NCI-H69 (cell line): ENCODE results near the gene CDK19.

Experiments used
- DNase-seq: peaks from one replicate; lab custom pipeline; 2025; lab: John Stamatoyannopoulos, UW

CDK19 gene

GRCh38 chr6:110703010-110703905, 112.0 kb downstream of the CDK19 start:
- DNase-seq, result no peak

GRCh38 chr6:110699780-110700179, 115.5 kb downstream of the CDK19 start:
- DNase-seq, result peak; percentile 57

- no peak for DNase-seq
Observed at GRCh38 chr6:110693994-110694393, 121.3 kb downstream of the CDK19 start.

GRCh38 chr6:110693296-110693695, 122.0 kb downstream of the CDK19 start:
- DNase-seq, result no peak

GRCh38 chr6:110690916-110691315, 124.4 kb downstream of the CDK19 start:
- DNase-seq, result no peak

- DNase-seq, result no peak
Observed at GRCh38 chr6:110690106-110690654, 125.1 kb downstream of the CDK19 start.

- DNase-seq, result peak; percentile 86
Observed at GRCh38 chr6:110689275-110689935, 125.9 kb downstream of the CDK19 start.

- peak; percentile 87 for DNase-seq
Observed at GRCh38 chr6:110688661-110689268, 126.5 kb downstream of the CDK19 start.

GRCh38 chr6:110687326-110687725, 127.9 kb downstream of the CDK19 start:
- no peak for DNase-seq

GRCh38 chr6:110683241-110683640, 132.0 kb downstream of the CDK19 start:
- DNase-seq, result no peak

GRCh38 chr6:110682460-110682853, 132.8 kb downstream of the CDK19 start:
- DNase-seq, result peak; percentile 89

GRCh38 chr6:110681543-110682459, 133.5 kb downstream of the CDK19 start:
- peak; percentile 72 for DNase-seq

- no peak for DNase-seq
Observed at GRCh38 chr6:110676396-110676795, 138.9 kb downstream of the CDK19 start.

GRCh38 chr6:110674096-110674495, 141.2 kb downstream of the CDK19 start:
- peak; percentile 18 for DNase-seq

- DNase-seq, result no peak
Observed at GRCh38 chr6:110672122-110672521, 143.1 kb downstream of the CDK19 start.

GRCh38 chr6:110671447-110671846, 143.8 kb downstream of the CDK19 start:
- DNase-seq, result no peak

- no peak for DNase-seq
Observed at GRCh38 chr6:110665600-110665999, 149.7 kb downstream of the CDK19 start.

GRCh38 chr6:110664933-110665332, 150.3 kb downstream of the CDK19 start:
- no peak for DNase-seq

GRCh38 chr6:110662490-110663211, 152.6 kb downstream of the CDK19 start:
- no peak for DNase-seq

- DNase-seq, result no peak
Observed at GRCh38 chr6:110661414-110661813, 153.9 kb downstream of the CDK19 start.
